NCI-H2081 treated with DMSO at 0.1 percent for 48 hours (cell line): ENCODE measurements around the gene PPM1H.
"Not testable (repeated sequence)": the region's sequence is repeated elsewhere in the genome, so short reads cannot be mapped to it uniquely, and the experiment has no call there.

ENCODE experiments used
- DNase-seq: peaks from one replicate; lab custom pipeline; 2025; lab: John Stamatoyannopoulos, UW

The PPM1H gene, protein sequence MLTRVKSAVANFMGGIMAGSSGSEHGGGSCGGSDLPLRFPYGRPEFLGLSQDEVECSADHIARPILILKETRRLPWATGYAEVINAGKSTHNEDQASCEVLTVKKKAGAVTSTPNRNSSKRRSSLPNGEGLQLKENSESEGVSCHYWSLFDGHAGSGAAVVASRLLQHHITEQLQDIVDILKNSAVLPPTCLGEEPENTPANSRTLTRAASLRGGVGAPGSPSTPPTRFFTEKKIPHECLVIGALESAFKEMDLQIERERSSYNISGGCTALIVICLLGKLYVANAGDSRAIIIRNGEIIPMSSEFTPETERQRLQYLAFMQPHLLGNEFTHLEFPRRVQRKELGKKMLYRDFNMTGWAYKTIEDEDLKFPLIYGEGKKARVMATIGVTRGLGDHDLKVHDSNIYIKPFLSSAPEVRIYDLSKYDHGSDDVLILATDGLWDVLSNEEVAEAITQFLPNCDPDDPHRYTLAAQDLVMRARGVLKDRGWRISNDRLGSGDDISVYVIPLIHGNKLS

DNA sequence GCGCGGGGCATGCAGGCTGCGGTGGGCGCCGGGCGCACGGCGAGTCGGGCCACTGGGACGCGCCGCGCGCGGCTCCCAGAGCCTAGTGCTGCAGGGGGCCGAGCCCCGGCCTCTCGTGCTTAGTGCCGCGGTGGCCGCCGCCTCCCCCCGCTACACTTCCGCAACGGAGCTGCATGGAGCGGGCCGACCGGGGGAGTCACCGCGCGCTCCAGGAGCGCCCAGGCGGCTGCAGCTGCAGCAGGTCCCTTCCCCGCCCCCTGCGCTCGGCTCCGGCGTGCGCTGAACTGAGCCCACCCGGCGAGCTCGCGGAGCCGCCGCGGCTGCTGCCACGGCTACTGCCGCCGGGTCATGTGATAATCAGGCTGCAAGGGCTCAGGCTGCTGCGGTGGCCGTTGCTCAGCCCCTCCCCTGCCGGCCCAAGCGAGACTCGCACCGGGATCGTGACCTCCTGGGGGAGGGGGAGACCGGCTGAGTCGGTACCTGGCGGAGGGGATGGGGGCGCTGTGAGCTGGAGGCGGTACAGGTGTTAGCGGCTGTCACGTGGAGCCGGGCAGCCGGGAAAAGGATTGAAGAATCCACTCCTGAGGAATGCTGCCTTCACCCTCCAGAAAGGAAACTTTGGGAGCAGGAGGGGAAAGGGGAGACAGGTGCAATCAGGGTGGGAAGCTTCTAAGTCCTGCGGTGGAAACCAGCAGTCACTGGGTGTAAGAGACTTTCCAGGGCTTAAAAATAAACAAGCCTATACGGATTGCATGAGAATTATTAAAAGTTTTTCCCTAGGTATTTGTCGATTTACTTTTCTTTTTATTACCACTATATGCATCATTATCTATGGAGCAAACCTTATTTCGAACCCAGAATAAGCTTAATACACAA lies at the start of gene PPM1H:
Gene PPM1H (minus strand): TSS at position 352 of the 876 bp plus-strand sequence. CDS start 414 bp downstream, outside the sequence.
- no peak for DNase-seq

DNA sequence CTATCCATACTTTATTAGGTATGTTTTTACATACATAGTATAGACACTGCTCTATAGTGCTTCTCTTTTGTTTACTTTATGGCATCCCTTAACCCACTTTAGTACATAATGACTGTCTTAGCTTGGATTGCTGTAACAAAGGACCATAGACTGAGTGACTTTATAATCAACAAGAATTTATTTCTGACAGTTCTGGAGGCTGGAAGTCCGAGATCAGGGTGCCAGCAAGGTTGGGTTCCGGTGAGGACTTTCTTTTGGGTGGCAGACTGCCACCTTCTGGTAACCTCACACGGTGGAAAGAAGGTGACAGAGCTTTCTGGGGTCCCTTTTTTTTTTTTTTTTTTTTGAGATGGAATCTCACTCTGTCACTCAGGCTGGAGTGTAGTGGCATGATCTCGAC lies 48.6 kb upstream of the PPM1H start:
- no peak for DNase-seq

DNA sequence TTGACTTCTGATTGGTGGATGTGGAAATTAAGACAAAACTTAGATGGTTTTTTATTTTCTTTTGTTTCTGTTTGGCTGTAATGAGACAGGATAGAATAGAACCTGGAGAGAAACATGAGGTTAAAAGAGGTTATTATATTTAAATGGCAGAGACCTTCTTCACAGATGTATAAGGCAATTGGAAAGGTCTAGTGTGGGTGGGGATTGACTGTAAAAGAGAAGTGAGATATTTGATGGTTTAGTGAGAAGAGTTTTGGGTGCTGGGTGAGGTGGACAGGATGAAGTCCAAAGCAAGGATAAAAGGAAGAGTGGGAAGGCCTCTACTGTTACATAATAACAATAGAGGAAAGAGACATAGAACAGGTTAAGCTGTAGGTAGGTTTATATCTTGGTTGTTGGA lies 43.8 kb upstream of the PPM1H start:
- no peak for DNase-seq

DNA sequence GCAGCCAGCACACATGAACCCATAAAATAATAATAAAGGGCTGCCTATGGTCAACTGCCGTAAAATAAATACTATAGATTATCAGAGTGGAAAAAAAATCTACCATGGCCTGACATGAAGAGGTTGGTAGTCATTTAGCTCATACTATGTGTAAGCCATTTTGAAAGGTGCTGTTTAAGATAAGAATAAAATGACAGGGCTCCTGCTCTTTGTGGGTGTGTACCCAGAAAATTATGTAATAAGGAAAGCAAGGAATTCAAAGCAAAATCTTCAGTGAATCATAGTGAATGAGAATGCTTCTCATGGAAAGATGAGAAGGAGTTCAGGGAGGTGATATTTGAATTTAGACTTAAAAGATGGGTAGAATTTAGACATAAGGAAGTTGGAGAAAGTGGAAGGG lies 42.9 kb upstream of the PPM1H start:
- no peak for DNase-seq

DNA sequence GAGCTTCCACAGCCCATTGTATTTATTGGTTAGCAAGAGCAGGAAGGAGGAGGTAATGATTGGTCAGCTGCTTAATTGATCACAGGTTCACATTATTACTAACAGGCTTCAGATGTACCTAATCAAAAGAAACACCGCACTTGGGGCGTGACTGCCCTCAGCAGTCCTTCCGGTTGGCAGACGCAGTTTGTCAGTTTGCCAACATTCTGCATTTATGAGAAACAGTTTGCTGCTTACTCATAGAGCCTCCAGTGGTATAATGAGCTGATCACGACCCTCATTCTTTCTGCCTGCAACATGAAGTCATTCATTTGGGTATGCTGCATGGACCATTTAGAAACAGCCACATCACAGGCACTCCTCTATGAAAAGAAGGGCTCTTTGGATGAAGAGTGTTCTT lies 42.5 kb upstream of the PPM1H start:
- DNase-seq = no peak

DNA sequence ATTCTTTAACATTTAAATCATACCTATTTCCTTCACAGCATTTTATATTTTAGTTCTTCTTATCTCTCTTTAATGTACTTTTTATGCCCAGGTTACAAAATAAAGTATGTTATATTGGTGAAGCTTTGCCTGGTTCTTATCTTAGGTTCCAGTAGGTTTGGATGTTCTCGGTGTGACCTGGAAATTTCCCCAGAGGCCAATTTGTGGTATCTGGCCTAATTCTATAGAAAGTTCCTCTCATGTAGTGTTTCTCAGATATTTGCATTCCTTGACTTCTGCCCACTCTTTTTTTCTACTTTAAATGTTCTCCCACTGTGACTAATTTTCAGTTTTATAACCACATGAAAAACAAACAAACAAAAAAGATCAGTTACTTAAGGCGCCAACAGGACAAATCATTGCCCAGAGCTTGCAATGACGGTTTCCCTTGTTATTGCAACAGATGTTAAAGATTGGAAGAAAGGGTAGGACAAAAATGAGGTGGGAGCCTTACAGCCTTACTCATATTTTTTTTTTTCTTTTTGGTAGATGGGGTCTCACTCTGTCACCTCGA lies 41.2 kb upstream of the PPM1H start:
- DNase-seq = no peak

DNA sequence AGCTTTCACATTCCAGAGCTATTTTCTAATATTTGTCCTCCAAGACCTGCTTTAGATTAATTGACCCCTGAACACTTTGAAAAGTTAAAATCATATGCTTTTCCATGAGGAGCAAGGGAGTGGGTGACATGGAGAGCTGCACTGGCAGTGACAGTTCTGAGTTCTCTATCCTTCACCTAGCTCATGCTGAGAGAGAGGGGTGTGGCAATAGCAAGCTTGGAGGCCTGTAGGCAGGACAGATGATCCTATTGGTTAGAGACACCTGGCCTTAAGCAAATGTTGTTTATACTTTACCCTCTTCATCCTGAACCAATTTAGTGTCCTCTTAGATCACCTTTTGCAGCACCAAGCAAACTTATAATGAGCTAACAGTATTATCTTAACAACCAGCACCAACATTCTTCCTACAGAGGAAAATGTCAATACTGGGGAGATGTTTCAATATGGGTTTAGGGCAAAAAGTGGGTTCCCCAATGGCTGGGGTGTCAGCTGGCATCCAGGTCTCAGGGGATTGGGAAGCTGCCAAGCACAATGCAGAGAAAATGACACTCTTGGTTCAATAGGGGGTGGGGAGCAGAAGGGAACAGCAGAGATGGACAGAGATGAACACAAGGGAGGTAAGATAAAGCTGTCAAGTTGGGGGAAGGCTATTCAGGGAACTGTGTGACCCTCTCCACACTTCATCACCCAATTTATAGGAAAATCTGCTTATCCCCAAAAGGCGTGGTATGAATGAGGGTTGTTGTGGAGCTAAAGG lies 37.0 kb upstream of the PPM1H start:
- DNase-seq = no peak

DNA sequence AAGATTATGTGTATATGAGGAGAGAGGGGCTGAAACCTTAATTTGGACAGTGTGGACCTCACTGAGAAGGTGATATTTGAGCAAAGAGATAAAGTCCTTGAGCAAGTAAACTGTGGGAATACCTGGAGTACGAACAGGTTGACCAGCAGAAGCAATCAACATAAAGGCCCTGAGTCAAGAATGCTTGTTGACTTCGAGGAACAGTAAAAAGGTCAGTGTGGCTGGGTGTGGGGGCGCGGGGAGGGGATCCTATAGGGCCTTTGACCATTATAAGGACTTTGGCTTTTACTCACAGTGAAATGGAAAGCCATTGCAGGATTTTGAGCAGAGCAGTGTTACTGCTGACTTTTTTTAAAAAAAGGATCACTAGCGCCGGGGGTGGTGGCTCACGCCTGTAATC lies 34.7 kb upstream of the PPM1H start:
- DNase-seq = no peak

DNA sequence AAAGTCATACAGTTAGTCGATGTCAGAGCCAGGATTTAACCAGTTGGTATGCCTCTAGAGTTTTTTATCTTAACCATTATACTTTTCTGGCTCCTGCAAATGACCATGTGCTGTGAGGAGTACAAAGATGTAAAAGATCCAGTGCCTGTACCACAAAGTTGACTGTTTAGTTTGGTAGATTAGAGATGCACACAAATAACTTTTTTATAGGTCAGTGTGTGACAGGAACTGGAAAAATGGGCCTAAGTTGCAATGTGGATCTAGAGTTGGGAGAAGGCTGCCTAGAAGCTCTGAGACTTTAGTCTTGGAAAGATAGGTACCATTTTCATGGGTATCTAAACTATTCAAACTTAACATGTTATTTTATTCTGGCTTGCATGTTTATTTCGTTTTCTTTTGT lies 32.8 kb upstream of the PPM1H start:
- DNase-seq = no peak

DNA sequence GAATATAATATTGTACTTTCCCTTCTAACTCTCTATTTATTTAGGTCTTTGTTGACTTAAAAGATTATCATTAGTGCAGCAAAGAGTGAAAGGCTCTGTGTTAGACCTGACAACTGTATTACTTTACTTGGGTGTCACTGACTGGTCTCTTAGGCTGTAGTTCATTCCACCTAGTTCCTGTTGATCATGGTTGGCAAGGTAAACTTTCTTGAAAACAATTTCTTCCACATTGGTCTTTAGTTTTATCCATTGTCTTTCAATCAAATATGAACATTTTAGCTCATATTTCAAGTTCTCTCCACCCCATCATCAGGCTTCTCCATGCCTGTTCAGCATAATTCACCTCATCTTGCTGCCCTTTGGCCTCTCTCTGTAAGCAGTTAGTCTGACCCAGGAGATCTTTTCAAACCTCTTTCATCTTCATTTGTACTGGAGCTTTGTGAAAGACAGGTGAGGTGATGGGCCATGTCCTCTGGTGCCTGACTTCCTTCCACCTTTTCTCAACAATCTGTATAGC lies 32.1 kb upstream of the PPM1H start:
- no peak for DNase-seq

DNA sequence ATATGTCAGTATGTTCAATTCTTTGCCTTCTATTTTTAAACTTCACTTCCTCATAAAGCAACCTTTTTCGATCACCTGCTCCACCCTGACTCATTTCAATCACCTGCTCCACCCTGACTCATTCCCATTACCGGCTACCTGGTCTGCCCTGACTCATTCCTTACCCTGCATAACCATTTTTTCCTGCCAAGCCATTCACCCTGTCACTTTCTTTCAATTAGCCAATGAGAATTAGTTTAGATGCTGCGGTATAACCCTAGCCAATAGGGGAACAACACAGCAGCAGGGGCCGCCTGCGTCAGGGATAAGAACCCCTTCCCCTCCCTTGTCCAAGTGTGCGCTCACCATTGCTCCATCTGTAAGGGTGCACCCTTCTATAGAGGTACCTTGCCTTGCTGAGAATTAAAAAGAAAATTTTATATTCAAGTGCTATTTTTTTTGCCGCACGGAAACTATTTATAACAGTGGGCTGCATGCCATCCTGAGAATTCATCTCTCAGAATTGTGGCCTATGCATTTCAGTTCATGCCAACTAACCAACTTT lies 31.6 kb upstream of the PPM1H start:
- not testable (repeated sequence) for DNase-seq

DNA sequence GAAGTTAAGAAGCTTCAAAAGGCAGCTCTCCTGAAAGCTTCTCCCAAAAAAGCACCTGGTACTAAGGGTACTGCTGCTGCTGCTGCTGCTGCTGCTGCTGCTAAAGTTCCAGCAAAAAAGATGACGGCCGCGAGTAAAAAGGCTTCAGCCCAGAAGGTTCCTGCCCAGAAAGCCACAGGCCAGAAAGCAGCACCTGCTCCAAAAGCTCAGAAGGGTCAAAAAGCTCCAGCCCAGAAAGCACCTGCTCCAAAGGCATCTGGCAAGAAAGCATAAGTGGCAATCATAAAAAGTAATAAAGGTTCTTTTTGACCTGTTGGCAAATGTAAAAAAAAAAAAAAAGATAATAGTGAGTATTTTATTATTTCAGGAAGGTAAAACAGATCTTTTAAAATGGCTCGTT lies 30.8 kb upstream of the PPM1H start:
- not testable (repeated sequence) for DNase-seq

DNA sequence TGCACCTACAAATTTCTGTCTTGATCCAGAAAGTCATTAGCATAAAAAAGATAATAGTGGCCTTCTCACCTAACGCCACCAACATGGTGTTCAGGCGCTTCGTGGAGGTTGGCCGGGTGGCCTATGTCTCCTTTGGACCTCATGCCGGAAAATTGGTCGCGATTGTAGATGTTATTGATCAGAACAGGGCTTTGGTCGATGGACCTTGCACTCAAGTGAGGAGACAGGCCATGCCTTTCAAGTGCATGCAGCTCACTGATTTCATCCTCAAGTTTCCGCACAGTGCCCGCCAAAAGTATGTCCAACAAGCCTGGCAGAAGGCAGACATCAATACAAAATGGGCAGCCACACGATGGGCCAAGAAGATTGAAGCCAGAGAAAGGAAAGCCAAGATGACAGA lies 30.3 kb upstream of the PPM1H start:
- DNase-seq = not testable (repeated sequence)

DNA sequence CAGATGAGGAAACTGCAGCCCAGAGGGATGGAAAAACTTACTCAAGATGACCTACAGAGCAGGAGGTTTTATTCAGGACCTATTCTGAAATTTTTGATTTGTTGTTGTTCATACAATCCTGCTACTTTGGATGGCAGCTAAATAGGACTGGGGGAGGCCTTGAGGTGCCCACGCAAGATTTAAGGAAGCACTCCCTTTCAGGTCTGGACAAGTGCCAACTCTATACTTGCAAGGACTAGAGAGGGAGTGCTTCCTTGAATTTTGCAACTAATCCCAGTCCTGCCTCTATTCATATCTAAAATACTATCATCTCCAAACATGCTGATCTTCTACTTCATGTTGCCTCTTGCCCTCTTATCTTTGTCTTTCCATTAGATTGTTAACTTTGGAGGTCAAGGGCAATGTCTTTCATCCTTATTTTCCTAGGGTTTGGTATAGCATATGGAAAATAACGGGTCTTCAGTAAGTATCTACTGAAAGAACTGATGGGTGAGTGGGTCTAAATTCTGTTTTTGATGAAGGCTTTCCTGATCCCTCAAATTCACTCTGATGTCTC lies 28.6 kb upstream of the PPM1H start:
- DNase-seq = no peak

DNA sequence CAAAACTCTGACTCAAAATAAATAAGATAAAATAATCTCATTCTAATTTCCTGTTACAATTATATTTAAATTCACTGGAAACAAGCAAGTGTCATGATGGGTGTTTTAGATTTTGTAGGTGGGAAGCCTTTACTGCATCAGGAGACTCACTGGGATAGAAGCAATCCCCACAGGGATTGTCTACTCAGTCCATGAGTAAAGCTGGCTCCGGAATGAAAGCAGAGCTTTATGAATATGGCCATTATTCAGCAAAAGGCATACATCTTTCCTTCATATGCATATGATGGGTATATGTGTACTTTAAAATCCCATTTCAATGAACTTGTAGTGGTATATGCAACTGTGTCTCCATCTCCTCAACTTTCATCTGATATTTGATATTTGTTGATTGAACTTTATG lies 25.4 kb upstream of the PPM1H start:
- no peak for DNase-seq

DNA sequence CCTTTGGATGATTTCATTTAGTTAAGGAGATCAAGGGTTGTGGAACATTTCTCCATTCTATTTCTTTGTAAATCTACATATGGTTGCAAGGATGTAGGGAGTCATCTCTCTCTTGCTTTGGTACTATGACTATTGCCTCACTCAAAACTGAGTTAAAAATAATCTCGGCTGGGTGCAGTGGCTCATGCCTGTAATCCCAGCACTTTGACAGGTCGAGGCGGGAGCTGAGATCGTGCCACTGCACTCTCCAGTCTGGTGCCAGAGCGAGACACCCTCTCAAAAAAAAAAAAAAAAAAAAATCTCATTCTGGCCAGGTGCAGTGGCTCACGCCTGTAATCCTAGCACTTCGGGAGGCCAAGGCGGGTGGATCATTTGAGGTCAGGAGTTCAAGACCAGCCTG lies 24.8 kb upstream of the PPM1H start:
- no peak for DNase-seq

DNA sequence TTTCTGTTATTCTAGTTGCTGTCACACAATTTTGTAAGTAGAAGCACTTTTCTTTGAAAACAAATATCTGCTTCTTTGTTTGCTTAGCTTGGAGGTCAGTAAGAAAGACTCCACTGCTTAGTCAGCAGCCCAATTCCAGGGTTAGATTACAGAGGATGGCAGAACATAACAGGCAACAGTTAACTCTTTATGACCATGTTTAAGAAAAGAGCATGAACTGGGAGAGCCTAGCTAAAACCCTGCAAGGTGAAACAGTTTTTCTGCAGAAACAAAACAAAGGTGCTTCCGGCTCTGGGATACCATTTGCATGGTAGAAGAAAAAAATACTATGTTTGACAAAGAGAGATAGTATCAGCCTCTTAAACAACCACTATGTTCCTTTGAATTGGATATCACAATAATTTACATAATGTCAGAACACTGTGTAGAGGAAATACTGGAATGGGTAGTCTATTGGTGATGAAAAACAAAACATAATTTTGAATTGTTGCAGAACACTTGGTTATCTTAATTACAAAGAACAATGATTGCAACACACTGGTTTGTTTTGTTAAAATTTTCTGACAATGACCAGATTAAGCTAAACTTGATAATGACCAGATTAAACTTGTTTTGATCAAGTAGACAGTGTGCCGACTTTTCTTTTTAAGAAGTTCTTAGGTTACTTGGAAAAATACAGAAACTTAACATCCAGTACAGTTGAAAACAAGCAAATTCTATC lies 22.4 kb upstream of the PPM1H start:
- DNase-seq = no peak

DNA sequence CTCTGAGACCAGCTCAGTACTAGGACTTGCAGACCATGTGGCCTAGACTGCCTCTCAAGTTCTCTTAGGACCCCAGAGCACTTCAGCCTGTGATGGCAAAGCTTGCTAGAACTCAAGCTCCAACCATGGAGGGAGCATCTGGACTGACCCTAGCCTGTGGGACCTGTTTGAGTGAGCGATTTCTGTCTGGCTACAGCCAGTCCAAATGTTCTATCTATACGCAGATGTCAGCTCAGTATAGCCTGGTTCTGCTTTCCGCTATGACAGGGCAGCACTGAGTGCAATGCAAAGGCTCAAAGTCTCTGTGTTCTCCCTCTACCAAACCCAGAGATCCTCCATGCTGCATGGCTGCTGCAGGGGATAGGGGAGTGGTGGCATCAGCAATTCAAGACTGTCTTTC lies 20.7 kb upstream of the PPM1H start:
- DNase-seq = no peak

DNA sequence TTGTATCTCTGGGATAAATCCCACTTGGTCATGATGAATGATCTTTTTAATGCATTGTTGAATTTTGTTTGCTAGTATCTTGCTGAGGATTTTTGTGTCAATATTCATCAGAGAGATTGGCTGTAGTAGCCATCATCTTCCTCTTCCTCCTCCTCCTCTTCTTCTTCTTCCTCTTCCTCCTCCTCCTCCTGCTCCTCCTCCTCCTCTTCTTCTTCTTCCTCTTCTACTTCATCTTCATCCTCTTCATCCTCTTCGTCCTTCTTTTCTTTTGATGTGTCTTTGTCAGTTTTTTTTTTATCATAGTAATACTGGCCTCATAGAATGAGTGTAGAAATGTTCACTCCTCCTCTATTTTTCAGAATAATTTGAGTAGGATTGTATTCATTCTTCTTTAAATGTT lies 15.4 kb upstream of the PPM1H start:
- DNase-seq = no peak

DNA sequence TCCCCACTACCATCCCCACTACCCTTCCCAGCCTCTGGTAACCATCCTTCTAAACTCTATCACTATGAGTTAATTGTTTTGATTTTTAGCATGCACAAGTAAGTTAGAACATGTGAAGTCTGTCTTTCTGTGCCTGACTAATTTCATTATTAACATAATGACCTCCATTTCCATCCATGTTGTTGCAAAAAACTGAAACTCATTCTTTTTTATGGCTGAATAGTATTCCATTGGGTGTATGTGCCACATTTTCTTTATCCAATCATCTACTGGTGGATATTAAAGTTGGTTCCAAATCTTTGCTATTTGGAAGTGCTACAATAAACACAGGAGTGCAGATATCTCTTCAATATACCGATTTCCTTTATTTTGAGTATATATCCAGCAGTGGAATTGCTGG lies 13.2 kb upstream of the PPM1H start:
- DNase-seq = no peak
